Cardiac muscle cell (in vitro differentiated cells and primary cell): Measurements from ENCODE around the gene NFILZ. TPM values are rescaled to one million over a fixed set of nuclear protein-coding genes. Genes with fewer than 3 reads are reported as not detected.

Source experiments
- DNase-seq, 2 donors: peaks; one replicate each; pipeline versions ENCODE4 v3.0.0 to v3.0.0-alpha.2; 2010 to 2017; ENCODE audit warnings: low read depth in 1 of 2, low spot score in 1 of 2
- H3K27ac ChIP-seq: fragments of 200-600 bp; sonication (generic); 2 replicates; pipeline ENCODE4 v1.5.1; 2016
- H3K27me3 ChIP-seq: fragments of 200-600 bp; sonication (generic); 2 replicates; pipeline ENCODE4 v1.6.0; 2016; ENCODE audit warnings: control low read depth
- H3K36me3 ChIP-seq: fragments of 200-600 bp; sonication (generic); 2 replicates; pipeline ENCODE4 v1.5.1; 2016; ENCODE audit warnings: control low read depth
- H3K4me1 ChIP-seq: fragments of 200-600 bp; sonication (generic); 2 replicates; pipeline ENCODE4 v1.8.1; 2017; ENCODE audit warnings: low read depth, mild to moderate bottlenecking, mixed run types
- H3K4me3 ChIP-seq: fragments of 200-600 bp; sonication (generic); 2 replicates; pipeline ENCODE4 v1.5.1; 2016; ENCODE audit warnings: mild to moderate bottlenecking
- H3K9me3 ChIP-seq: fragments of 200-600 bp; sonication (generic); 2 replicates; pipeline ENCODE4 v1.5.1; 2017; ENCODE audit warnings: low read depth, mild to moderate bottlenecking, control low read depth
- CTCF ChIP-seq: IDR thresholded peaks from 2 replicates; pipeline ENCODE4 v1.5.1; 2012; ENCODE audit warnings: low read depth, mild to moderate bottlenecking, low read length
- polyA plus RNA-seq: library from polyadenylated mRNA; unstranded; fragments of >200 nt; fragmentation: Nextera tagmentation; extraction: Ambion mirVana; gene quantifications from 2 replicates; pipeline ENCODE4 v1.2.1, GENCODE V29; 2016
- total RNA-seq: library from RNA; depleted of rRNA; stranded (reverse); fragments of >200 nt; gene quantifications from 2 replicates; pipeline ENCODE4 v1.2.3, GENCODE V29; 2016

The NFILZ gene
- total and polyA plus RNA-seq, 2 experiments from 2014 or later: not detected

- Histone ChIP-seq H3K27me3 (no peaks in the 10 kb centered on the region), H3K4me1 (no peaks in the 10 kb centered on the region), H3K36me3 (peaks cover 3% of the 10 kb centered on the region), H3K9me3 (no peaks in the 10 kb centered on the region), H3K4me3 (peak overlapping the region; percentile 49), H3K27ac (peak overlapping the region; percentile 52)
- peak; percentile 68 to 76 for DNase-seq
- peak; percentile 37 for TF ChIP-seq CTCF
Measured at GRCh38 chr19:8609279-8610040, 21.0 kb upstream of the NFILZ start.

GRCh38 chr19:8610041-8610935, 20.1 kb upstream of the NFILZ start, which contains the start of gene ADAMTS10:
ADAMTS10 (minus strand) TSS chr19:8610715; CDS start chr19:8605710, 5,005 bp downstream.
- Histone ChIP-seq H3K27me3 (no peaks in the 10 kb centered on the region), H3K27ac (peak within 1 kb of the TSS; percentile 52), H3K36me3 (no peaks in the 10 kb centered on the region), H3K4me3 (peak within 1 kb of the TSS; percentile 49), H3K4me1 (no peaks in the 10 kb centered on the region), H3K9me3 (no peaks in the 10 kb centered on the region)
- peak; percentile 52 to 69 for DNase-seq
- TF ChIP-seq CTCF: no peak

- DNase-seq: no peak
- Histone ChIP-seq H3K4me1 (no peaks in the 10 kb centered on the region), H3K36me3 (no peaks in the 10 kb centered on the region), H3K27me3 (no peaks in the 10 kb centered on the region), H3K9me3 (no peaks in the 10 kb centered on the region), H3K4me3 (peak overlapping the region; percentile 49), H3K27ac (no peak overlapping the region)
- TF ChIP-seq CTCF: no peak
Measured at GRCh38 chr19:8610936-8611300, 19.5 kb upstream of the NFILZ start.

GRCh38 chr19:8611391-8611876, 19.0 kb upstream of the NFILZ start:
- H3K4me1 ChIP-seq: no peaks in the 10 kb centered on the region
- H3K27ac ChIP-seq: no peak overlapping the region
- H3K27me3 ChIP-seq: no peaks in the 10 kb centered on the region
- H3K9me3 ChIP-seq: no peaks in the 10 kb centered on the region
- peak in 1 of 2 donors; percentile 32 for DNase-seq
- TF ChIP-seq CTCF: no peak
- no peaks in the 10 kb centered on the region for H3K36me3 ChIP-seq
- H3K4me3 ChIP-seq: no peak overlapping the region

- no peaks in the 10 kb centered on the region for H3K9me3 ChIP-seq
- TF ChIP-seq CTCF: no peak
- DNase-seq: peak in 1 of 2 donors; percentile 78
- no peak overlapping the region for H3K27ac ChIP-seq
- H3K4me1 ChIP-seq: no peaks in the 10 kb centered on the region
- no peak overlapping the region for H3K4me3 ChIP-seq
- H3K27me3 ChIP-seq: no peaks in the 10 kb centered on the region
- no peaks in the 10 kb centered on the region for H3K36me3 ChIP-seq
Measured at GRCh38 chr19:8611877-8612806, 18.3 kb upstream of the NFILZ start.
